GM12878 (cell line): Measurements from ENCODE around the gene DPH6.

Experiments
- HDGF ChIP-seq: fragments of 450-650 bp; IDR thresholded peaks from 2 replicates; pipeline ENCODE4 v1.6.1; 2016; ENCODE audit warnings: antibody characterized with exemption
- TF ChIP-seq, protein P1 (sequence below), 3 experiments: IDR thresholded peaks in 2 of 3; conservative IDR thresholded peaks in 1 of 3; 2 replicates each; pipeline ENCODE4 v1.5.1; 2011; ENCODE audit warnings: low read depth in 3 of 3, low read length in 3 of 3, mild to moderate bottlenecking in 3 of 3, control low read depth in 2 of 3, moderate library complexity in 2 of 3, inconsistent platforms in 1 of 3, mixed read lengths in 1 of 3; ENCODE audit not compliant: control insufficient read depth in 2 of 3, insufficient read depth in 1 of 3; ENCODE audit errors: extremely low read depth in 1 of 3

- TF ChIP-seq, protein P1, sequence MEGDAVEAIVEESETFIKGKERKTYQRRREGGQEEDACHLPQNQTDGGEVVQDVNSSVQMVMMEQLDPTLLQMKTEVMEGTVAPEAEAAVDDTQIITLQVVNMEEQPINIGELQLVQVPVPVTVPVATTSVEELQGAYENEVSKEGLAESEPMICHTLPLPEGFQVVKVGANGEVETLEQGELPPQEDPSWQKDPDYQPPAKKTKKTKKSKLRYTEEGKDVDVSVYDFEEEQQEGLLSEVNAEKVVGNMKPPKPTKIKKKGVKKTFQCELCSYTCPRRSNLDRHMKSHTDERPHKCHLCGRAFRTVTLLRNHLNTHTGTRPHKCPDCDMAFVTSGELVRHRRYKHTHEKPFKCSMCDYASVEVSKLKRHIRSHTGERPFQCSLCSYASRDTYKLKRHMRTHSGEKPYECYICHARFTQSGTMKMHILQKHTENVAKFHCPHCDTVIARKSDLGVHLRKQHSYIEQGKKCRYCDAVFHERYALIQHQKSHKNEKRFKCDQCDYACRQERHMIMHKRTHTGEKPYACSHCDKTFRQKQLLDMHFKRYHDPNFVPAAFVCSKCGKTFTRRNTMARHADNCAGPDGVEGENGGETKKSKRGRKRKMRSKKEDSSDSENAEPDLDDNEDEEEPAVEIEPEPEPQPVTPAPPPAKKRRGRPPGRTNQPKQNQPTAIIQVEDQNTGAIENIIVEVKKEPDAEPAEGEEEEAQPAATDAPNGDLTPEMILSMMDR (IDR thresholded peaks at IDR 0.05 in 2 of 3, conservative IDR thresholded peaks at IDR 0.05 in 1 of 3; ENCODE audit: control insufficient read depth in 2 of 3, extremely low read depth in 1 of 3, insufficient read depth in 1 of 3, low read depth in 3 of 3, low read length in 3 of 3): no peak
- TF ChIP-seq HDGF: no peak
Measured at GRCh38 chr15:35580606-35581005, 34.6 kb upstream of the DPH6 start.
